Tibial artery (tissue), 4 donors: ENCODE measurements around the gene RFPL3.

ENCODE experiments used
- DNase-seq, 2 donors: peaks; one replicate each; pipeline ENCODE4 v3.0.0-alpha.2; 2019
- H3K27ac ChIP-seq, 2 donors: fragments of 200-600 bp; sonication (generic) in 1 of 2; 1 replicate in 1 of 2; 2 replicates in 1 of 2; pipeline ENCODE4 v1.5.1; 2018 to 2019; ENCODE audit warnings: mild to moderate bottlenecking in 1 of 2
- H3K27me3 ChIP-seq, 2 donors: fragments of 200-600 bp; sonication (generic) in 1 of 2; one replicate each; pipeline versions ENCODE4 v1.5.1 to v1.6.0; 2016 to 2019
- H3K36me3 ChIP-seq, 3 donors: fragments of 200-600 bp; sonication (generic) in 2 of 3; one replicate each; pipeline ENCODE4 v1.5.1; 2016 to 2019; ENCODE audit warnings: mild to moderate bottlenecking in 2 of 3
- H3K4me1 ChIP-seq, 4 donors: fragments of 200-600 bp; sonication (generic) in 2 of 4; 1 replicate in 3 of 4; 2 replicates in 1 of 4; pipeline ENCODE4 v1.5.1; 2016 to 2019
- H3K4me3 ChIP-seq, 2 donors: fragments of 200-600 bp; sonication (generic) in 1 of 2; 1 replicate in 1 of 2; 2 replicates in 1 of 2; pipeline ENCODE4 v1.5.1; 2018 to 2019; ENCODE audit warnings: mild to moderate bottlenecking in 2 of 2
- H3K9me3 ChIP-seq, 3 donors: fragments of 200-600 bp; sonication (generic) in 1 of 3; one replicate each; pipeline ENCODE4 v1.5.1; 2016 to 2019
- intact Hi-C: fragments of 100-400 bp; cut with DNase I; formaldehyde crosslinking; loops from one replicate; pipeline ENCODE4 v1.15.0; 2023; ENCODE audit warnings: low total_unique reads
- TF ChIP-seq, protein P1 (sequence below), 2 experiments: fragments of 200-600 bp in 1 of 2; fragments of 450-650 bp in 1 of 2; IDR thresholded peaks; one replicate each; pipeline ENCODE4 v1.5.1; 2017 to 2019; ENCODE audit warnings: antibody characterized with exemption in 2 of 2, mild to moderate bottlenecking in 1 of 2, moderate library complexity in 1 of 2

Gene RFPL3

DNA sequence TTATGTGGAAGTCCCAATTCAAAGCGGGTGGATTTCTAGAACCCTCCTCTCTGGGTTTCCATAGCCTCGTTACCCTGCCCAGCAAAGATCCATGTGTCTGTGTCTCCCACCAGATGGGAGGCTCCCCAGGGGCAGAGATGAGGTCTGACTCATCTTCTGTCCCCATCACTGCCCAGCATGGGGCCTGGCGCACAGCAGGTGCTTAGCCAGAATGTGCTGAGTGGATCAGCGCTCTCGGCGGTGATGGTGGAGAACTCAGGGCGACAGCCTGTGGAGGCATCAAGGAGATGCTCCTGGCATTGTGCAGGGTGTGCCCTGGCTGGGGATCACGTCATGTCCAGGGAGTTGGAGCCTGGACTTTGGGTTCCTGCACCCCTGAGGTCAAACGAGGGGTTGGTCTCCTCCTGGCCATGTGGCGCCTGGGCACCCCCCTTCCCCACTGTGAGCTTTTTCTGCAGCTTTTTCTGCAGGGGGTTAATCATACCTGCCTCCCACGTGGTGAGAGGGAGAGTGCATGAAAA, 46.1 kb upstream of the RFPL3 start:
- no peaks in the 10 kb centered on the region for H3K4me1 ChIP-seq
- intact Hi-C loops: no loop called here

DNA sequence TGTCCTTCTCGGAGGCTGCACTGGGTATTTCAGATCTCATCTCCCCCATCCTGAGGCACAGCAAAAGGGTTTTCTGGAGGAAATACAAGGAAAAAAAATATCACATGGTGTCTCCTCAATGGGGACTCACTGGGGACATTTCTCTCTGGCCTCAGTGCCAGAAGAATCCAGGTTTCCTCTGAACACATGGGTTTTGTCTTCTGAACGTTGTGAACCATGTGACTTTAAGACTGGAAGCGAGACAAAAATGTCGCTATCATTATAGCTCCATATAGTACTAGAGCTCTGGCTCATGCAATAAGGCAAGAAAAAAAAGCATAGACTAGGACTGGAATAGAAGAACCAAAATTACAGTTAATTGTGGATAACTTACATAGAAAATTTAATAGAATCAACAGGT, 44.9 kb upstream of the RFPL3 start:
- H3K4me1 ChIP-seq: no peaks in the 10 kb centered on the region
- intact Hi-C loops: no loop called here
- H3K27me3 ChIP-seq: peaks cover 0 to 16% of the 10 kb centered on the region in 2 donors
- no peaks in the 10 kb centered on the region for H3K36me3 ChIP-seq
- no peak overlapping the region for H3K27ac ChIP-seq
- peaks cover 0 to 5% (median 0%) of the 10 kb centered on the region in 3 donors for H3K9me3 ChIP-seq
- no peak overlapping the region for H3K4me3 ChIP-seq
- no peak for DNase-seq
- TF ChIP-seq, protein P1, sequence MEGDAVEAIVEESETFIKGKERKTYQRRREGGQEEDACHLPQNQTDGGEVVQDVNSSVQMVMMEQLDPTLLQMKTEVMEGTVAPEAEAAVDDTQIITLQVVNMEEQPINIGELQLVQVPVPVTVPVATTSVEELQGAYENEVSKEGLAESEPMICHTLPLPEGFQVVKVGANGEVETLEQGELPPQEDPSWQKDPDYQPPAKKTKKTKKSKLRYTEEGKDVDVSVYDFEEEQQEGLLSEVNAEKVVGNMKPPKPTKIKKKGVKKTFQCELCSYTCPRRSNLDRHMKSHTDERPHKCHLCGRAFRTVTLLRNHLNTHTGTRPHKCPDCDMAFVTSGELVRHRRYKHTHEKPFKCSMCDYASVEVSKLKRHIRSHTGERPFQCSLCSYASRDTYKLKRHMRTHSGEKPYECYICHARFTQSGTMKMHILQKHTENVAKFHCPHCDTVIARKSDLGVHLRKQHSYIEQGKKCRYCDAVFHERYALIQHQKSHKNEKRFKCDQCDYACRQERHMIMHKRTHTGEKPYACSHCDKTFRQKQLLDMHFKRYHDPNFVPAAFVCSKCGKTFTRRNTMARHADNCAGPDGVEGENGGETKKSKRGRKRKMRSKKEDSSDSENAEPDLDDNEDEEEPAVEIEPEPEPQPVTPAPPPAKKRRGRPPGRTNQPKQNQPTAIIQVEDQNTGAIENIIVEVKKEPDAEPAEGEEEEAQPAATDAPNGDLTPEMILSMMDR (IDR thresholded peaks at IDR 0.05): no peak

More for the DNA sequence above, 46.1 kb upstream of the RFPL3 start:
- no peak for DNase-seq
- Histone ChIP-seq H3K4me3 (no peak overlapping the region), H3K36me3 (no peaks in the 10 kb centered on the region), H3K9me3 (peaks cover 0 to under 1% (median 0%) of the 10 kb centered on the region in 3 donors), H3K27ac (no peak overlapping the region), H3K27me3 (peaks cover 0 to 16% of the 10 kb centered on the region in 2 donors)
- TF ChIP-seq, protein P1 (IDR thresholded peaks at IDR 0.05): no peak

DNA sequence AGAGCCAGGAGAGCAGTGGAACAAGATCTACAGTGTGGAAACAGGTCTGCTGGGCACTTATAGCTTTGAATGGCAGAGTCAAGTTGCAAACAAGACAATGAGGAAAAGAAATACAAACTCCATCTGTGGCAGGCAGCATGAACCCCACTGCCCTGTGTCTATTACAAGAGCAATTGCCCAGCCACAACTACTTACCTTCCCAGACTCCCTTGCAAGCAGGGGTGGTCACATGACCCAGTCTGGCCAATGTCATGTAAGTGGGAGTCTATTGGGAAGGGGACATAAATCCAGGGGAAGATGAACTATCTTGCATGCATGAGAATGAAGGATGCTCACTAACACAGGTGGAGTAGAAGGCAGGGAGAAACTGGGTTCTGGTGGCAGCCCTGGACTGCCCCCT, 44.1 kb upstream of the RFPL3 start:
- TF ChIP-seq, protein P1 (IDR thresholded peaks at IDR 0.05): no peak
- no peak for DNase-seq
- no peak overlapping the region for H3K4me3 ChIP-seq
- intact Hi-C loops: no loop called here
- H3K27me3 ChIP-seq: peaks cover 0 to 14% of the 10 kb centered on the region in 2 donors
- no peaks in the 10 kb centered on the region for H3K4me1 ChIP-seq
- no peaks in the 10 kb centered on the region for H3K36me3 ChIP-seq
- H3K9me3 ChIP-seq: peaks cover 0 to 5% (median 0%) of the 10 kb centered on the region in 3 donors
- no peak overlapping the region for H3K27ac ChIP-seq

DNA sequence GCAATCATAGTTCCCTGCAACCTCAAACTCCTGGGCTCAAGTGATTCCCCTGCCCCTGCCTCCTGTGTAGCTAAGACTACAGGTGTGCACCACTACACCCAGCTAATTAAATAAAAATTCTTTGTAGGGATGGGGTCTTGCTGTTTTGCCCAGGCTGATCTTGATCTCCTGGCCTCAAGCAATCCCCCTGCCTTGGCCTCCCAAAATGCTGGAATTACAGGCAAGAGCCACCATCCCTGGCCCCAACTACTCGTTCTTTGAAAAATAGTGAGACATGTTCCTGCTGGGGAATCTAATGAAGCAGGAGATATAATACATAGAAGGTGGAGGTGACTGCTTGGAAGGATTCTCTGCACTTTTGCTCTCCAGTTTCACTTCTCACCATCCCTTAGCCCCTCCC, 40.1 kb upstream of the RFPL3 start:
- no peak for DNase-seq
- H3K9me3 ChIP-seq: peaks cover 0 to 5% (median 0%) of the 10 kb centered on the region in 3 donors
- H3K27me3 ChIP-seq: peaks cover 0 to 7% of the 10 kb centered on the region in 2 donors
- intact Hi-C loops: no loop called here
- H3K36me3 ChIP-seq: no peaks in the 10 kb centered on the region
- no peaks in the 10 kb centered on the region for H3K4me1 ChIP-seq
- H3K27ac ChIP-seq: no peak overlapping the region
- TF ChIP-seq, protein P1 (IDR thresholded peaks at IDR 0.05): no peak
- H3K4me3 ChIP-seq: no peak overlapping the region

DNA sequence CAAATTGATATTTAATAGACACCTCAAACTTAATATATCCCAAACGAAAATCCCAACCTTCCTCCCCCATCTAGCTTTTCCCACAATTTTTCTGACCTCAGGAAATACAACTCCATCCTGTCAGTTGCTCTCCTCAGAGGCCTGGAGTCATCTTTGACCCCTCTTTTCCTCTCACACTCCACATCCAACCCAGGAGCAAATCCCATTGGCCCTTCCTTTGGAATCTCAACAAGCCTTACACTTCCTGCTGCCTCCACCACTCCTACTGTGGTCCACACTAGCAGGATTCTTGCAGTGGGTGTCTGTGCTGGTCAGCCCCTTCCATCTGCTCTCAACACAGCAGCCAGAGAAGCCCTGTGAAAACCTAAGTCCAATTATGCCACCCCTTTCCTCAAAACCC, 39.3 kb upstream of the RFPL3 start:
- DNase-seq: peak in 1 of 2 donors; percentile 27
- intact Hi-C loops: no loop called here

More for the DNA sequence above, 39.3 kb upstream of the RFPL3 start:
- TF ChIP-seq, protein P1 (IDR thresholded peaks at IDR 0.05): no peak
- no peak overlapping the region for H3K27ac ChIP-seq
- H3K27me3 ChIP-seq: peaks cover 0 to 7% of the 10 kb centered on the region in 2 donors
- no peak overlapping the region for H3K4me3 ChIP-seq
- H3K9me3 ChIP-seq: peaks cover 0 to 5% (median 0%) of the 10 kb centered on the region in 3 donors
- no peaks in the 10 kb centered on the region for H3K36me3 ChIP-seq
- H3K4me1 ChIP-seq: no peaks in the 10 kb centered on the region
